H9 (cell line): Measurements from ENCODE around the gene MRPS34. TPM values are rescaled to one million over a fixed set of nuclear protein-coding genes. Genes with fewer than 3 reads are reported as not detected.

Source experiments
- DNase-seq: peaks from one replicate; pipeline ENCODE4 v3.0.0-alpha.2; 2017
- H2AFZ ChIP-seq: one replicate; pipeline ENCODE4 v1.6.1; 2013; ENCODE audit warnings: mild to moderate bottlenecking, low read length, control low read depth, moderate library complexity
- H2AK5ac ChIP-seq: 2 replicates; pipeline ENCODE4 v1.6.1; 2013; ENCODE audit warnings: low read length, control low read depth, mixed read lengths; ENCODE audit not compliant: insufficient read length
- H2BK120ac ChIP-seq: one replicate; pipeline ENCODE4 v1.6.1; 2013; ENCODE audit warnings: low read depth, mild to moderate bottlenecking, low read length, control low read depth, inconsistent platforms; ENCODE audit not compliant: poor library complexity, severe bottlenecking
- H2BK12ac ChIP-seq: 2 replicates; pipeline ENCODE4 v1.6.1; 2013; ENCODE audit warnings: low read length, control low read depth, mixed read lengths, low read depth; ENCODE audit not compliant: insufficient read length
- H2BK15ac ChIP-seq: 2 replicates; pipeline ENCODE4 v1.6.1; 2013; ENCODE audit warnings: low read depth, low read length, control low read depth
- H2BK20ac ChIP-seq: one replicate; pipeline ENCODE4 v1.6.1; 2013; ENCODE audit warnings: low read depth, mild to moderate bottlenecking, low read length, control low read depth, inconsistent platforms; ENCODE audit not compliant: poor library complexity, severe bottlenecking
- H2BK5ac ChIP-seq: 2 replicates; pipeline ENCODE4 v1.6.1; 2013; ENCODE audit warnings: low read length, control low read depth, mixed read lengths; ENCODE audit not compliant: insufficient read length
- H3K14ac ChIP-seq: 2 replicates; pipeline ENCODE4 v1.6.1; 2013; ENCODE audit warnings: low read length, control low read depth; ENCODE audit not compliant: insufficient read depth
- H3K18ac ChIP-seq: 2 replicates; pipeline ENCODE4 v1.6.1; 2013; ENCODE audit warnings: low read depth, mild to moderate bottlenecking, mixed read lengths, low read length, control low read depth; ENCODE audit not compliant: insufficient read length
- H3K23ac ChIP-seq: 2 replicates; pipeline ENCODE4 v1.6.1; 2013; ENCODE audit warnings: low read length, control low read depth, mixed read lengths, low read depth; ENCODE audit not compliant: insufficient read length
- H3K23me2 ChIP-seq: 2 replicates; pipeline ENCODE4 v1.6.1; 2013; ENCODE audit warnings: low read depth, mild to moderate bottlenecking, mixed read lengths, low read length, control low read depth; ENCODE audit not compliant: insufficient read length, poor library complexity, severe bottlenecking
- H3K27ac ChIP-seq: 2 replicates; pipeline ENCODE4 v1.5.1; 2013; ENCODE audit warnings: low read length, control low read depth, mixed read lengths, low read depth; ENCODE audit not compliant: insufficient read length
- H3K27me3 ChIP-seq: 2 replicates; pipeline ENCODE4 v1.6.1; 2013; ENCODE audit warnings: low read length, control low read depth, inconsistent platforms; ENCODE audit not compliant: insufficient read depth
- H3K4ac ChIP-seq: 2 replicates; pipeline ENCODE4 v1.6.1; 2013; ENCODE audit warnings: low read depth, mild to moderate bottlenecking, control low read depth, inconsistent platforms, low read length, moderate library complexity
- H3K4me1 ChIP-seq: 2 replicates; pipeline ENCODE4 v1.6.1; 2013; ENCODE audit warnings: low read length, control low read depth, inconsistent platforms; ENCODE audit not compliant: insufficient read depth
- H3K4me2 ChIP-seq: 2 replicates; pipeline ENCODE4 v1.6.1; 2013; ENCODE audit warnings: low read length, control low read depth, mixed read lengths; ENCODE audit not compliant: insufficient read length, insufficient read depth
- H3K56ac ChIP-seq: 2 replicates; pipeline ENCODE4 v1.6.1; 2013; ENCODE audit warnings: low read depth, mild to moderate bottlenecking, mixed read lengths, low read length, control low read depth; ENCODE audit not compliant: insufficient read length
- H3K79me1 ChIP-seq: 2 replicates; pipeline ENCODE4 v1.6.1; 2013; ENCODE audit warnings: low read depth, mild to moderate bottlenecking, moderate library complexity, low read length, control low read depth, inconsistent platforms; ENCODE audit not compliant: insufficient read depth, poor library complexity, severe bottlenecking
- H3K79me2 ChIP-seq: 2 replicates; pipeline ENCODE4 v1.6.1; 2013; ENCODE audit warnings: low read length, control low read depth, inconsistent platforms; ENCODE audit not compliant: insufficient read depth
- H3K9ac ChIP-seq: 2 replicates; pipeline ENCODE4 v1.6.1; 2013; ENCODE audit warnings: low read length, control low read depth, mixed read lengths; ENCODE audit not compliant: insufficient read length; ENCODE audit errors: extremely low read depth
- H3K9me3 ChIP-seq: one replicate; pipeline ENCODE4 v1.6.1; 2013; ENCODE audit warnings: low read depth, low read length, inconsistent platforms; ENCODE audit not compliant: control insufficient read depth
- H3T11ph ChIP-seq: one replicate; pipeline ENCODE4 v1.6.1; 2013; ENCODE audit warnings: mild to moderate bottlenecking, low read length, control low read depth, inconsistent platforms
- H4K20me1 ChIP-seq: one replicate; pipeline ENCODE4 v1.6.1; 2013; ENCODE audit not compliant: control insufficient read depth, insufficient read length, insufficient read depth
- H4K5ac ChIP-seq: 2 replicates; pipeline ENCODE4 v1.6.1; 2013; ENCODE audit warnings: low read depth, mild to moderate bottlenecking, mixed read lengths, low read length, control low read depth; ENCODE audit not compliant: insufficient read length
- H4K8ac ChIP-seq: replicated peaks from 2 replicates; pipeline ENCODE4 v1.6.1; 2013; ENCODE audit warnings: low read length, control low read depth, mixed read lengths, low read depth; ENCODE audit not compliant: insufficient read length
- H4K91ac ChIP-seq: 2 replicates; pipeline ENCODE4 v1.6.1; 2013; ENCODE audit warnings: low read depth, mild to moderate bottlenecking, moderate library complexity, mixed read lengths, low read length, control low read depth; ENCODE audit not compliant: insufficient read length
- H3K27ac Mint-ChIP-seq, 3 experiments: 2 replicates in 2 of 3; 3 replicates in 1 of 3; pipeline ENCODE4 v1.8.0; 2020 to 2021; ENCODE audit warnings: mixed read lengths in 3 of 3, mild to moderate bottlenecking in 1 of 3, moderate library complexity in 1 of 3
- H3K27me3 Mint-ChIP-seq: 2 replicates; pipeline ENCODE4 v1.8.0; 2021; ENCODE audit warnings: low read depth, mild to moderate bottlenecking, moderate library complexity, mixed read lengths
- H3K36me3 Mint-ChIP-seq, 3 experiments: 2 replicates in 2 of 3; 3 replicates in 1 of 3; pipeline ENCODE4 v1.8.0; 2020 to 2021; ENCODE audit warnings: low read depth in 3 of 3, mixed read lengths in 3 of 3; ENCODE audit not compliant: insufficient read depth in 1 of 3
- H3K4me1 Mint-ChIP-seq, 2 experiments: 2 replicates each; pipeline ENCODE4 v1.8.0; 2020; ENCODE audit warnings: mixed read lengths in 2 of 2
- H3K4me3 Mint-ChIP-seq, 2 experiments: 2 replicates in 1 of 2; 3 replicates in 1 of 2; pipeline ENCODE4 v1.8.0; 2020 to 2021; ENCODE audit warnings: mild to moderate bottlenecking in 2 of 2, mixed read lengths in 2 of 2, moderate library complexity in 1 of 2
- H3K9me3 Mint-ChIP-seq, 2 experiments: 2 replicates in 1 of 2; 3 replicates in 1 of 2; pipeline ENCODE4 v1.8.0; 2020; ENCODE audit warnings: mild to moderate bottlenecking in 2 of 2, mixed read lengths in 2 of 2, moderate library complexity in 1 of 2
- CTCF ChIP-seq: fragments of 200-600 bp; sonication (generic); conservative IDR thresholded peaks from 3 replicates; pipeline ENCODE4 v1.8.0; 2021; ENCODE audit warnings: antibody characterized with exemption, mild to moderate bottlenecking
- WGBS: extraction: QIAGEN DNeasy Blood & Tissue Kit; methylation state at CpG from one replicate; pipeline ENCODE4 v1.1.7; 2013; ENCODE audit warnings: missing lambda C conversion rate, low lambda C conversion rate, mixed read lengths; ENCODE audit not compliant: insufficient read length; ENCODE audit errors: extremely low coverage; 5-methylcytosine and 5-hydroxymethylcytosine counted together
- total RNA-seq: library from RNA; stranded (reverse); gene quantifications from 2 replicates; pipeline ENCODE4 v1.2.1, GENCODE V29; 2021

Gene MRPS34
- total RNA-seq, 1 experiment from 2014 or later: 205 TPM

DNA sequence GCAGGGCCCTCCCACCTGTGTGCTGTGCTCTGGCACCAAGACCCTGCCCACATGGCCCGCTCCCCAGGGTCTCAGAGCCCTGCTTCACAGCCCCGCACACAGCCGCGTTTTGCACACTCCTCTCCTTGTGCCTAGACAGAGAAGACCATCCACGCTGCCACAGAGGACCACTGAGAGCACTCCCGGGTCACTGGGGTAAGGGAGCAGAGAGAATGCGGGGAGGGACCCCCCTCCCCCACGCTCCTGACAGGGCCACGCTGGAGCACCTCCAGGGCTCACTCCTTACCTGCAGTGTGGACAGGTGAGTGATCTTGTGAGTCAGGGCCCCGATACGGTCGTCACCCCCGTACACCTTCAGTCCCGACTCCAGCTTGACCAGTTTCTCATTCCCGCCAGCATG, 46.7 kb upstream of the MRPS34 start:
- no peak overlapping the region for H3K18ac ChIP-seq
- no peak overlapping the region for H2BK5ac ChIP-seq
- H2BK12ac ChIP-seq: no peak overlapping the region
- no peak overlapping the region for H3T11ph ChIP-seq
- no peak overlapping the region for H4K8ac ChIP-seq
- no peak for TF ChIP-seq CTCF
- H4K5ac ChIP-seq: no peak overlapping the region
- H3K56ac ChIP-seq: no peak overlapping the region
- H3K9me3 ChIP-seq: no peaks in the 10 kb centered on the region
- H3K27ac Mint-ChIP-seq: peak overlapping the region in 1 of 3 experiments; percentile 86; a peak in 2 of 7 replicates
- WGBS: no CpG with 5 or more reads among the region's 15 CpGs
- no peaks in the 10 kb centered on the region for H3K23me2 ChIP-seq
- no peak overlapping the region for H2AFZ ChIP-seq
- no peaks in the 10 kb centered on the region for H3K27me3 ChIP-seq
- peaks cover 4 to 17% (median 13%) of the 10 kb centered on the region in 3 experiments for H3K36me3 Mint-ChIP-seq
- H3K27ac ChIP-seq: no peak overlapping the region
- no peak overlapping the region for H3K9ac ChIP-seq
- H3K4me2 ChIP-seq: no peak overlapping the region
- H3K79me1 ChIP-seq: no peaks in the 10 kb centered on the region
- no peak for DNase-seq
- no peak overlapping the region for H2BK120ac ChIP-seq
- no peaks in the 10 kb centered on the region for H3K4me1 ChIP-seq
- no peak overlapping the region for H2BK15ac ChIP-seq
- H3K9me3 Mint-ChIP-seq: no peaks in the 10 kb centered on the region
- H3K4ac ChIP-seq: no peak overlapping the region
- no peaks in the 10 kb centered on the region for H4K20me1 ChIP-seq
- H3K27me3 Mint-ChIP-seq: peaks cover 2% of the 10 kb centered on the region
- no peaks in the 10 kb centered on the region for H3K4me1 Mint-ChIP-seq
- no peak overlapping the region for H2AK5ac ChIP-seq
- no peak overlapping the region for H3K4me3 Mint-ChIP-seq
- no peaks in the 10 kb centered on the region for H3K79me2 ChIP-seq
- no peak overlapping the region for H3K14ac ChIP-seq
- H3K23ac ChIP-seq: no peak overlapping the region
- H4K91ac ChIP-seq: no peak overlapping the region
- H2BK20ac ChIP-seq: no peak overlapping the region
